K562 (cell line): ENCODE data around the gene HOXB13. TPM values are rescaled to one million over a fixed set of nuclear protein-coding genes. Genes with fewer than 3 reads are reported as not detected.

Experiments
- ATAC-seq: fragments of 200-7000 bp; cut with Tn5 transposase; 3 replicates; pipeline ENCODE4 v1.9.1; 2020; ENCODE audit warnings: moderate library complexity
- BruUV-seq: library from RNA; stranded (reverse); fragments of 400-500 nt; replicated peaks from 2 replicates; lab custom pipeline; 2021; lab: Mats Ljungman, UMichigan
- CTCF ChIA-PET: fragments of 300-600 bp; formaldehyde crosslinking; extraction: SDS; loops from one replicate; lab custom pipeline; 2021; ENCODE audit warnings: low intra/inter-chr PET ratio; lab: Yijun Ruan, JAX
- POLR2A ChIA-PET: fragments of 300-600, 350-650 bp; sonication (Branson Sonifier 250); formaldehyde crosslinking; extraction: SDS; loops from one replicate; lab custom pipeline; 2021; ENCODE audit warnings: antibody characterized with exemption, inconsistent platforms; lab: Yijun Ruan, JAX
- DNase-seq, 4 experiments: peaks; one replicate each; pipeline versions ENCODE4 v3.0.0 to v3.0.0-alpha.2; 2011 to 2018; ENCODE audit warnings: low spot score in 3 of 4, mixed read lengths in 3 of 4; ENCODE audit errors: extremely low read depth in 1 of 4
- FAIRE-seq: peaks from 2 replicates; lab custom pipeline; 2011; peaks lifted over from hg19 to GRCh38; lab: Jason Lieb, UNC
- H2AFZ ChIP-seq: 2 replicates; pipeline ENCODE4 v1.6.0; 2011; ENCODE audit warnings: low read depth, low read length, control low read depth, inconsistent platforms
- H3K27ac ChIP-seq: fragments of 200-600 bp; 3 replicates; pipeline ENCODE4 v1.8.0; 2011; ENCODE audit warnings: low read depth, mild to moderate bottlenecking, control low read depth, inconsistent platforms, low read length, moderate library complexity, mixed read lengths; ENCODE audit errors: extremely low read depth
- H3K27me3 ChIP-seq, 2 experiments: fragments of 300-600 bp in 1 of 2; 2 replicates in 1 of 2; 3 replicates in 1 of 2; pipeline versions ENCODE4 v1.6.0 to v1.8.0; 2011; ENCODE audit warnings: inconsistent platforms in 2 of 2, low read length in 2 of 2, mild to moderate bottlenecking in 1 of 2, mixed read lengths in 1 of 2, moderate library complexity in 1 of 2; ENCODE audit not compliant: control insufficient read depth in 2 of 2, insufficient read depth in 2 of 2
- H3K36me3 ChIP-seq: fragments of 300-600 bp; 3 replicates; pipeline ENCODE4 v1.8.0; 2011; ENCODE audit warnings: mild to moderate bottlenecking, low read length, inconsistent platforms; ENCODE audit not compliant: control insufficient read depth, insufficient read depth
- H3K4me1 ChIP-seq, 2 experiments: fragments of 200-600 bp in 1 of 2; replicated peaks in 1 of 2; 2 replicates in 1 of 2; 3 replicates in 1 of 2; pipeline versions ENCODE4 v1.5.1 to v1.8.0; 2011; ENCODE audit warnings: inconsistent platforms in 2 of 2, low read length in 2 of 2, mild to moderate bottlenecking in 1 of 2, mixed read lengths in 1 of 2, moderate library complexity in 1 of 2; ENCODE audit not compliant: control insufficient read depth in 2 of 2, insufficient read depth in 2 of 2
- H3K4me2 ChIP-seq: 2 replicates; pipeline ENCODE4 v1.6.1; 2011; ENCODE audit warnings: low read length, control low read depth, inconsistent platforms, mixed read lengths; ENCODE audit not compliant: insufficient read depth
- H3K4me3 ChIP-seq: fragments of 200-600 bp; sonication (generic), shearing (Covaris generic); 2 replicates; pipeline ENCODE4 v1.5.1; 2016; ENCODE audit warnings: control low read depth, inconsistent platforms
- H3K79me2 ChIP-seq: fragments of 200-600 bp; 3 replicates; pipeline ENCODE4 v1.8.0; 2011; ENCODE audit warnings: low read length, inconsistent platforms; ENCODE audit not compliant: control insufficient read depth, insufficient read depth
- H3K9ac ChIP-seq, 2 experiments: 2 replicates each; pipeline versions ENCODE4 v1.6.0 to v1.6.1; 2011; ENCODE audit warnings: low read depth in 2 of 2, low read length in 2 of 2, control low read depth in 1 of 2, inconsistent platforms in 1 of 2, mild to moderate bottlenecking in 1 of 2, mixed read lengths in 1 of 2; ENCODE audit not compliant: insufficient read depth in 1 of 2
- H3K9me1 ChIP-seq: one replicate; pipeline ENCODE4 v1.6.0; 2011; ENCODE audit warnings: inconsistent platforms, mild to moderate bottlenecking, low read length, moderate library complexity; ENCODE audit not compliant: control insufficient read depth, insufficient read depth
- H3K9me3 ChIP-seq: replicated peaks from 2 replicates; pipeline ENCODE4 v1.5.1; 2011; ENCODE audit warnings: low read depth, low read length, inconsistent platforms; ENCODE audit not compliant: control insufficient read depth, insufficient read depth
- H4K20me1 ChIP-seq: replicated peaks from 2 replicates; pipeline ENCODE4 v1.6.1; 2011; ENCODE audit warnings: low read length, inconsistent platforms, mixed read lengths; ENCODE audit not compliant: control insufficient read depth, insufficient read depth
- EGR1 ChIP-seq: fragments of 450-650 bp; conservative IDR thresholded peaks from 2 replicates; pipeline ENCODE4 v1.6.1; 2017; ENCODE audit warnings: mild to moderate bottlenecking
- WGBS: fragments of 100-300 bp; shearing (Covaris generic); methylation state at CpG from one replicate; pipeline ENCODE4 v1.1.6; 2016; ENCODE audit warnings: low coverage, mixed read lengths; ENCODE audit not compliant: insufficient coverage; ENCODE audit errors: missing lambda C conversion rate; 5-methylcytosine and 5-hydroxymethylcytosine counted together
- in situ Hi-C: fragments of 300-500 bp; cut with MboI; formaldehyde crosslinking; loops from 4 replicates; pipeline ENCODE4 v1.15.0; 2018; ENCODE audit warnings: inconsistent platforms, mixed read lengths
- intact Hi-C: fragments of 100-400 bp; cut with micrococcal nuclease; formaldehyde crosslinking; loops from 2 replicates; pipeline ENCODE4 v1.14.2; 2022
- polyA plus RNA-seq, 8 experiments: library from polyadenylated mRNA; depleted of rRNA in 4 of 8; stranded (reverse) in 5 of 8; unstranded in 3 of 8; fragments of >200 nt; fragmentation: Nextera tagmentation in 2 of 8; fragmentation: Illumina TruSeq in 1 of 8; extraction: Ambion mirVana in 2 of 8; extraction: Trizol in 1 of 8; gene quantifications; 2 replicates each; pipeline versions ENCODE4 v1.2.1 to v1.2.3, GENCODE V29; 2011 to 2014; ENCODE audit warnings: inconsistent platforms in 1 of 8, missing spikeins in 1 of 8
- total RNA-seq, 7 experiments: library from RNA; depleted of rRNA in 6 of 7; stranded (reverse); fragments of >200 nt in 6 of 7; fragmentation: Illumina TruSeq in 2 of 7; extraction: Trizol in 2 of 7; gene quantifications; 2 replicates each; pipeline versions ENCODE4 v1.2.1 to v1.2.3, GENCODE V29; 2011 to 2021; ENCODE audit warnings: low replicate concordance in 1 of 7
- TF ChIP-seq, protein P1 (sequence below): fragments of 250-450 bp; sonication (Bioruptor Pico); IDR thresholded peaks from 2 replicates; pipeline ENCODE4 v1.5.0; 2020; ENCODE audit warnings: mild to moderate bottlenecking, borderline replicate concordance
- TF ChIP-seq, protein P2 (sequence below), 3 experiments: fragments of 200-800 bp in 1 of 3; sonication (Bioruptor generic) in 1 of 3; sonication (generic) in 1 of 3; formaldehyde crosslinking in 1 of 3; IDR thresholded peaks; 2 replicates each; pipeline versions ENCODE4 v1.6.1 to v1.8.0; 2016 to 2022; ENCODE audit warnings: mild to moderate bottlenecking in 2 of 3, missing compliant biosample characterization in 2 of 3, missing genetic modification characterization in 2 of 3, missing genetic modification reagents in 1 of 3
- TF ChIP-seq, protein P3 (sequence below): fragments of 250-450 bp; sonication (Bioruptor Pico); IDR thresholded peaks from 2 replicates; pipeline ENCODE4 v1.4.0; 2020

Gene HOXB13
- total and polyA plus RNA-seq, 9 of the 15 experiments (the other 6 are each of a cell fraction or from before 2014, with no cell fraction given), result not detected

DNA sequence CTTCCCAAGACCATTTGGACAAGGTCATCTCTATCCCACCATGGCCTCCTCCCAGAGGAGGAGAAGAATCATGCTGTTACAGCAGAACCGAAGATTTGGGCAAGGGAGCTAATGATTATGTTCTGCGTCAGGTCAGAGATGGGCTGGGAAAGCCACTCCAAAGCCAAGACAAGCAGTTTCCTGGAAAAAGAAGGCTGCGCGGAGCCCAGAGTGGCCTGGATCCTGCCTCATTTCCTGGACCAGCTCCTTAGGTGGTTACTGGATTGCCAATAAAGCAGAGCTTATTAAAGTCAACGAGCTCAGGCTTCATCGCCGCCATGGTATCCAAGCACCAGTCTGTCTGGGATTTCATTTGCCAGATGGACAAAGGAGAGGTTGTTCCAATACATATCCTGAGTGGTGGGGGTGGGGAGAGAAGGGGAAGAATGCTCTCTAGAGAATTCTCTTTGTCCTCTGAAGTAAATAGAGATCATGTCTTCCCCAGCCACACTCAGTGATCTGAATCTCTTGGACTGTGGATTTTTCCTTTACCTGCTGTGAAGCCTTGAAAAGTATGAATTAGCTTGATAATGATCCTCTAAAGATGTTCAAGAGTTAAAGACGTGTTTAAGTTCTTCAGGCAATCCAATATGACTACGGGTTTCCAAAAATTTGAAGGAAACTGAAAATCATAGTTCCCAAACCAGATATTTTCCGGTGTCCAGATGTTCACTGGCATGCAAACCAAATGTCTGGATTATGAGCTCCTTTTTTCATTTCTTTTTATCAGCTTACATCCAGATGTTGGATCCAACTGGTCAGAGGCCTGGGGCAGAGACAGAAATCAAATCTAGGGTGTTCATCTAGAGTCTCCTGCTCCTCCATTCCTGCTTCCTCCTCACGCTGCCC lies 23.9 kb downstream of the HOXB13 start (continued):
- TF ChIP-seq, protein P1, sequence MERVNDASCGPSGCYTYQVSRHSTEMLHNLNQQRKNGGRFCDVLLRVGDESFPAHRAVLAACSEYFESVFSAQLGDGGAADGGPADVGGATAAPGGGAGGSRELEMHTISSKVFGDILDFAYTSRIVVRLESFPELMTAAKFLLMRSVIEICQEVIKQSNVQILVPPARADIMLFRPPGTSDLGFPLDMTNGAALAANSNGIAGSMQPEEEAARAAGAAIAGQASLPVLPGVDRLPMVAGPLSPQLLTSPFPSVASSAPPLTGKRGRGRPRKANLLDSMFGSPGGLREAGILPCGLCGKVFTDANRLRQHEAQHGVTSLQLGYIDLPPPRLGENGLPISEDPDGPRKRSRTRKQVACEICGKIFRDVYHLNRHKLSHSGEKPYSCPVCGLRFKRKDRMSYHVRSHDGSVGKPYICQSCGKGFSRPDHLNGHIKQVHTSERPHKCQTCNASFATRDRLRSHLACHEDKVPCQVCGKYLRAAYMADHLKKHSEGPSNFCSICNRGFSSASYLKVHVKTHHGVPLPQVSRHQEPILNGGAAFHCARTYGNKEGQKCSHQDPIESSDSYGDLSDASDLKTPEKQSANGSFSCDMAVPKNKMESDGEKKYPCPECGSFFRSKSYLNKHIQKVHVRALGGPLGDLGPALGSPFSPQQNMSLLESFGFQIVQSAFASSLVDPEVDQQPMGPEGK (CRISPR knock-in tag), result no peak
- TF ChIP-seq, protein P2, sequence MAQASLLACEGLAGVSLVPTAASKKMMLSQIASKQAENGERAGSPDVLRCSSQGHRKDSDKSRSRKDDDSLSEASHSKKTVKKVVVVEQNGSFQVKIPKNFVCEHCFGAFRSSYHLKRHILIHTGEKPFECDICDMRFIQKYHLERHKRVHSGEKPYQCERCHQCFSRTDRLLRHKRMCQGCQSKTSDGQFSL (CRISPR knock-in tag; IDR thresholded peaks at IDR 0.05), result no peak
- TF ChIP-seq, protein P2 (tag; IDR thresholded peaks at IDR 0.05), result no peak

DNA sequence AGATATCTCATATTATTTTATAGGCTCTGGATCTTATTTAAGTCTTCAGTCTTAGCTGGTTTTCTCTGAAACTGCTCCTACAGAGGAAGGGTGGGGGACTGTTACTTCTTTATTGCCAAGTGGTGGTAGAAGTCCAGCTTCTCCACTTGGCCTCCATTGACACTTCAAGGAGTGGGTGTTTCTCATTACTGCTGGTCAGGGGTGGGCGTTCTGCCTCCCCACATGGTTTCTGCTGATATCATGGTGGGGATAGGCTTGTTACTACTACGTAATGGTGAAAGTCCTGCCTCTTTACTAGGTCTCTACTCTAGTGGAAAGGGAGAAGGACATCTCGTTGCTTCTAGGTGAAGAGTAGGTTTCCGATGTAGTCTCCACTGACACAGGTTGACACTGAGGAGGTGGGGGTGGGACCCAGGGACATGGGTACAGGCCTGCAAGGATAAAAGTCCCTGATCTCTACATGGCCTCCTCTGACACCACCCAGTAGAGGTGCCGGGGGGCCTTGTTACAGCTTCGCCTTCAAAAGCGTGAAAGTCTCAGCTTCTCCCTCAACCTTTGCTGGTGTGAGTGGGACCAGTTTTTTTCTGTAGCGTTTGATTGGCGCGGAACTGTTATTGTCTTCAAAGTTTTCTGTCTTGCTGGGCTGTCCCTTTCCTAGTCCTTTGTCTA lies 26.6 kb downstream of the HOXB13 start:
- ChIA-PET POLR2A (interaction anchor here (0.6 kb wide), 1 partner anchor 23 kb away, joined by 3 read pairs; no protein-coding TSS in a partner anchor), CTCF (no interaction called here)
- H3K4me2 ChIP-seq, result no peak overlapping the region
- intact Hi-C loops (no loop called here), in situ Hi-C loops (no loop called here)
- no peak overlapping the region for H3K4me3 ChIP-seq
- TF ChIP-seq, protein P3, sequence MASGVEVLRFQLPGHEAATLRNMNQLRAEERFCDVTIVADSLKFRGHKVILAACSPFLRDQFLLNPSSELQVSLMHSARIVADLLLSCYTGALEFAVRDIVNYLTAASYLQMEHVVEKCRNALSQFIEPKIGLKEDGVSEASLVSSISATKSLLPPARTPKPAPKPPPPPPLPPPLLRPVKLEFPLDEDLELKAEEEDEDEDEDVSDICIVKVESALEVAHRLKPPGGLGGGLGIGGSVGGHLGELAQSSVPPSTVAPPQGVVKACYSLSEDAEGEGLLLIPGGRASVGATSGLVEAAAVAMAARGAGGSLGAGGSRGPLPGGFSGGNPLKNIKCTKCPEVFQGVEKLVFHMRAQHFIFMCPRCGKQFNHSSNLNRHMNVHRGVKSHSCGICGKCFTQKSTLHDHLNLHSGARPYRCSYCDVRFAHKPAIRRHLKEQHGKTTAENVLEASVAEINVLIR (CRISPR knock-in tag), result no peak
- peak; percentile 41; the same call in 1 of the 2 replicates for TF ChIP-seq EGR1
- no peak overlapping the region for H3K27ac ChIP-seq
- FAIRE-seq (no peak), ATAC-seq (no peak), DNase-seq (peak in 3 of 4 experiments; percentile 1 to 4 (median 2))
- no peaks in the 10 kb centered on the region; a peak in 1 of 5 replicates for H3K4me1 ChIP-seq
- no peak overlapping the region for H3K9ac ChIP-seq
- H3K9me3 ChIP-seq, result no peaks in the 10 kb centered on the region
- no peaks in the 10 kb centered on the region for H3K9me1 ChIP-seq
- H2AFZ ChIP-seq, result no peak overlapping the region
- peaks cover 23 to 47% of the 10 kb centered on the region in 2 experiments for H3K27me3 ChIP-seq
- no peaks in the 10 kb centered on the region for H3K36me3 ChIP-seq
- no peaks in the 10 kb centered on the region for H3K79me2 ChIP-seq
- H4K20me1 ChIP-seq, result no peaks in the 10 kb centered on the region
- BruUV-seq, result no TSS peak
- WGBS, result 3% methylated on average over 10 of the region's 10 CpGs
